GM12865 (cell line): Measurements from ENCODE around the gene FRYL.
"Not testable (repeated sequence)": the region's sequence is repeated elsewhere in the genome, so short reads cannot be mapped to it uniquely, and the experiment has no call there.

Experiments
- DNase-seq: peaks from one replicate; pipeline ENCODE4 v3.0.0; 2010; ENCODE audit warnings: low read depth
- H3K4me3 ChIP-seq: 2 replicates; pipeline ENCODE4 v1.5.1; 2011; ENCODE audit warnings: mild to moderate bottlenecking, low read depth, low read length, control low read depth
- CTCF ChIP-seq: IDR thresholded peaks from 2 replicates; pipeline ENCODE4 v1.5.1; 2011; ENCODE audit warnings: low read length, control low read depth, low read depth, inconsistent platforms; ENCODE audit not compliant: insufficient read depth; ENCODE audit errors: missing control alignments

Gene FRYL

GRCh38 chr4:48640699-48641098, 139.4 kb downstream of the FRYL start:
- DNase-seq, result no peak
- H3K4me3 ChIP-seq, result no peak overlapping the region
- no peak for TF ChIP-seq CTCF

GRCh38 chr4:48640225-48640624, 139.9 kb downstream of the FRYL start:
- H3K4me3 ChIP-seq, result no peak overlapping the region
- TF ChIP-seq CTCF, result no peak
- no peak for DNase-seq

GRCh38 chr4:48639807-48640206, 140.3 kb downstream of the FRYL start:
- TF ChIP-seq CTCF, result no peak
- no peak overlapping the region for H3K4me3 ChIP-seq
- no peak for DNase-seq

- not testable (repeated sequence) for DNase-seq
Measured at GRCh38 chr4:48638586-48638985, 141.5 kb downstream of the FRYL start.

GRCh38 chr4:48636911-48637310, 143.2 kb downstream of the FRYL start:
- DNase-seq, result no peak
- no peak overlapping the region for H3K4me3 ChIP-seq
- no peak for TF ChIP-seq CTCF

More at GRCh38 chr4:48638586-48638985, 141.5 kb downstream of the FRYL start:
- not testable (repeated sequence) for H3K4me3 ChIP-seq

- H3K4me3 ChIP-seq, result no peak overlapping the region
- no peak for TF ChIP-seq CTCF
- no peak for DNase-seq
Measured at GRCh38 chr4:48635980-48636379, 144.1 kb downstream of the FRYL start.

- no peak for TF ChIP-seq CTCF
- DNase-seq, result peak; percentile 11
- no peak overlapping the region for H3K4me3 ChIP-seq
Measured at GRCh38 chr4:48635310-48635709, 144.8 kb downstream of the FRYL start.
